Activated CD4-positive, alpha-beta T cell treated with anti-CD3 and anti-CD28 coated beads for 4 hours (primary cell): ENCODE data around the gene GOLGA6L10.
"Not testable (repeated sequence)": the region's sequence is repeated elsewhere in the genome, so short reads cannot be mapped to it uniquely, and the experiment has no call there.

Experiments
- DNase-seq, 2 donors: peaks; one replicate each; pipeline ENCODE4 v3.0.0-alpha.2; 2020

The GOLGA6L10 gene

DNA sequence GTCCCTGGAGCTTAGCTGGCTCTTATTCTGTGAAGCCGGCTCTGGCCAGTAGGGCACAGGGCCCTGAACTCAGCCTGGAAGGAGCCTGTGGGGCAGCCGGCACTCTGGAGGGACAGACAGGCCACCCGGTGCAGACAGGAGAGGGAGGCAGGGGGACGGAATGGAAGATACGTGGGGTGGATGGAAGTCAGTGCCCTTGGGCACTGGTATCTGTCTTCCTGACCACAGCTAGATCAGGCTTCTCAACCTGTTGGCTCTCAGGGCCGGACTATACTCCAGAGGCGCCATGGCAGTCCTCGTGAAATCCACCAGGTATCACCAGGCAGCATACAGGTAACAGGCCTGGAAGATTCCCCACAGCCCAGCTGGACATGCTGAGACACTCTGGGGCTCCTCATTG, 10.7 kb downstream of the GOLGA6L10 start:
- not testable (repeated sequence) for DNase-seq

GRCh38 chr15:82338053-82338452, 11.2 kb downstream of the GOLGA6L10 start:
- not testable (repeated sequence) for DNase-seq

- DNase-seq, result not testable (repeated sequence)
These were observed 12.2 kb downstream of the GOLGA6L10 start for GRCh38 chr15:82337051-82337450.

DNA sequence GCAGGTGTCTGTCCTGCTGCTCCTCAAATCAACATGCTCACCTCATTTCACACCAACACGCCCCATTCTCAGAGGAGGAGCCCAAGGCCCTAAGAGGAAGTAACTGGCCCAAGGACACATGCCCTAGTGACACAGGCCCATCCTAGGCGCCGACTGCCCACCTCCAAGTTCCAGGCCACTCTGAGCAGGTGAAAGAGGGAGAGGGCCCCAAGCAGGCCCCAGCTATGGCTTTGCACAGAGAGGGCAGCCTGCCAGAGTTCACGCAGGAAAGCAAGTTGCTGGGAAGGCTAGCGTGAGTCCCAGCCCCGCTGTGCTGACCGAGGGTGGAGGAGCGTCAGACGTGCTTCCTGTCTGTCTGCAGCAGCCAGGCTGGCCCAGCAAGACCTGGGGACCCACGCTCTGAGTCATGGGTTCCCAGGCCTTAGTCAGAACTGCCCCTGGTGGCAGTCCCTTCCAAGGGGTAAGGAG, 13.1 kb downstream of the GOLGA6L10 start:
- DNase-seq, result not testable (repeated sequence)

GRCh38 chr15:82335006-82335405, 14.3 kb downstream of the GOLGA6L10 start:
- not testable (repeated sequence) for DNase-seq

GRCh38 chr15:82334554-82334932, 14.7 kb downstream of the GOLGA6L10 start:
- not testable (repeated sequence) for DNase-seq

GRCh38 chr15:82333603-82334553, 15.4 kb downstream of the GOLGA6L10 start:
- not testable (repeated sequence) for DNase-seq

GRCh38 chr15:82332711-82333602, 16.3 kb downstream of the GOLGA6L10 start:
- DNase-seq, result not testable (repeated sequence)

DNA sequence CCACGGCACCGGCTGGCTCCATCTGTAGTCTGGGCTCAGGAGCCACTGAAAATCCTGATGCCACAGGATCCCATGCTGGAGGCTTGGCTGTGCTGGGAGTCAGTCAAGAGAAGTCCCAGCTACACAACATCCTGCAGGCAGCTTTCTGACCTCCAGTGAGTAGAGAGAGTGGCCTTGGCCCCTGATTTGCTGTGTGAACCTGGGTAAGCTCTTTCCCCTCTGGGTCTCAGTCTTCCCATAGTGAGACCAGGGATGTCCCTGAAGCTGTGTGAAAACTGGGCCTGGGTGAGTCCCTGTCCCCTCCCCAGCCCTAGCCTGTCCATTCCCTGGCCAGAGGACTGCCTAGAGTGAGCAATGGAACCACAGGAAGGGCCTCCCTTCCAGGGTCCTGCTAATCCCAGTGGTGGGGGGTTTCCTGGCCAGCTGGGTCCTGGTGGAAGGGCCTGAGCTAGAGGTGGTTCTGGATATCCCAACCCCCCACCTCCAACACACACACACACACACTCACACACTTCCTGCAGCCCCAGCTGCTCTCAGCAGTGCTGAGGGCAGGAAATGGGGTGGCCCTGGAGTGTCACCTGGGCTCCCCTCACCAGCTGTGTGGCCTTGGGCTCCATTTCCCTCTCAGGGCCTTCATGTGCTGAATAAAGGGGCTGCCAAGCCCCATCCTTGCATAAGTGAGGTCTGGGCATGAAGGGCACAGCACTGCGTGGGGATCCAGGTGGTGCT, 17.5 kb downstream of the GOLGA6L10 start:
- not testable (repeated sequence) for DNase-seq

DNA sequence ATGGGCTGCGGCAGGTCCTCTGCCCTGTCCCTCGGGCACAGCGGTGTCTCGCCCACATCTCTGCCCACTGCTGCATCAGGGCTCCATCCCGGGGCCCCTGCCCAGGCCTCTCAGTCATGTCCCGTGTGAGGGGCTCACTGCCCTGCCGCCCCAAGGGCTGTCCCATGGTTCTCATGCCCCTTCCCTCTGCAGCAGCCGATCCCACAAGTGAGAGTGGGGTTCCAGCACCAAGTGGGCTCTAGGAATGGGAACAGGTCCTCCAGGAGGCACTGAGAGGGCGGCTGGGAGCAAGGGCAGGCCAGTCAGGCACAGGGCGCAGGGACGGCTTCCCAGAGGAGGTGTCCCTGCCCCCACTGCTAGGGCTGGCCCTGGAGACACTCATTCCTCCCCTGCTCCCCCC, 18.4 kb downstream of the GOLGA6L10 start:
- DNase-seq, result not testable (repeated sequence)

DNA sequence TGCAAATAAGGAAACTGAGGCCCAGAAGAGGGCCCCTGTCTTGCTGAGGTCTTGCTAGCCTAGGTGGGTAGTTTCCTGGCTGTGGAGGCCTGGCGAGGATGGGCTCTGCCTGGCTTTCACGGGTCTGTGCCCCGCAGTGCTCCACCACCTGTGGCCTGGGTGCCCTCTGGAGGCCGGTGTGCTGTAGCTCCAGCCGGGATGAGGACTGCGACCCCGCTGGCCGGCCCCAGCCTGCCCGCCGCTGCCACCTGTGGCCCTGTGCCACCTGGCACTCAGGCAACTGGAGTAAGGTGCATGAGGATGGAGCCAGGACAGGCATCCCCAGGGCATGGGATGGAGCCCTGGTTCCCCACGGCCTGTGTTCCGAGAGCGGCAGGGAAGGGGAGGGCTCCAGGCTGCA, 20.2 kb downstream of the GOLGA6L10 start:
- not testable (repeated sequence) for DNase-seq

GRCh38 chr15:82327372-82327771, 21.9 kb downstream of the GOLGA6L10 start:
- not testable (repeated sequence) for DNase-seq

DNA sequence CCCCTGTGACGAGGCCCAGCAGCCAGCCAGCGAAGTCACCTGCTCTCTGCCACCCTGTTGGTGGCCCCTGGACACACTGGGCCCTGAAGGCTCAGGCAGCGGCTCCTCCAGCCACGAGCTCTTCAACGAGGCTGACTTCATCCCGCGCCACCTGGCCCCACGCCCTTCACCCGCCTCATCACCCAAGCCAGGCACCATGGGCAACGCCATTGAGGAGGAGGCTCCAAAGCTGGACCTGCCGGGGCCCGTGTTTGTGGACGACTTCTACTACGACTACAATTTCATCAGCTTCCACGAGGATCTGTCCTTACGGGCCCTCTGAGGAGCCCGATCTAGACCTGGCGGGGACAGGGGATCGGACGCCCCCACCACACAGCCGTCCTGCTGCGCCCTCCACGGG, 22.4 kb downstream of the GOLGA6L10 start:
- not testable (repeated sequence) for DNase-seq

- DNase-seq, result not testable (repeated sequence)
These were observed 23.6 kb downstream of the GOLGA6L10 start for GRCh38 chr15:82325646-82326045.

GRCh38 chr15:82324831-82325230, 24.4 kb downstream of the GOLGA6L10 start:
- DNase-seq, result not testable (repeated sequence)

DNA sequence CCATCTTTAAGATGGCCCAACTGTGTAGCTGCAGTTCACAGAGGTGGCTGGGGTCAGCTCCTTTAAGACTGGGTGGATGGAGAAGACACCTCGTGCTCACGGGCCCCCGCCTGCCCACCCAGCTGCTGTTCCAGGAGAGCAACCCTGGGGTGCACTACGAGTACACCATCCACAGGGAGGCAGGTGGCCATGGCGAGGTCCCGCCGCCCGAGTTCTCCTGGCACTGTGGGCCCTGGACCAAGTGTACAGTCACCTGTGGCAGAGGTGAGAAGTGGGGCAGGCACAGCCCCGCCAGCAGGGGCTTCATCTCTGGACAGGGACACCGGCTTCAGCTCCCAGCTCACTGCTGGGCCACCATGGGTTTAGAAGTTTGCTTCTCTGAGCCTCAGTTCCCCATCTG, 26.8 kb downstream of the GOLGA6L10 start:
- not testable (repeated sequence) for DNase-seq

GRCh38 chr15:82320861-82321260, 28.4 kb downstream of the GOLGA6L10 start:
- DNase-seq, result not testable (repeated sequence)

- DNase-seq, result not testable (repeated sequence)
These were observed 29.6 kb downstream of the GOLGA6L10 start for GRCh38 chr15:82319522-82320278.

DNA sequence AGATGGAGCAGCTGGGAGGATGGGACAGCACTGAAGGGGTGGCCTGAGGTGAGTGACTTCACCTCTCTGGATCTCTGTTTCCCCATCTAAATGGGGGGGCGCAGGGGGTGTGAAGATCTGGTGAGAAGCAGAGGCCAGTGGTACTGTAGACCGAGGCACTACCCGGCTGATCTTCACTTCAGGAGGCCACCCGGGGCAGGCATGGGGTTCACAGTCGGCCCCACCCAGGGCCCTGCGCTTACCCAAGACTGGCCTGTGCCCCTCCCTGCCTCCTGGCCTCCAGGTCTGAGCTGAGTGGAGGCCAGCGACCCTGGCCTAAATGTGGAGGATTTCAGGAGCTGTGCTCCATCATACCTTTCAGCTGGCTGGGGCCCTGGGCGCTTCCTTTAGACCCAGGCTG, 31.0 kb downstream of the GOLGA6L10 start:
- not testable (repeated sequence) for DNase-seq

DNA sequence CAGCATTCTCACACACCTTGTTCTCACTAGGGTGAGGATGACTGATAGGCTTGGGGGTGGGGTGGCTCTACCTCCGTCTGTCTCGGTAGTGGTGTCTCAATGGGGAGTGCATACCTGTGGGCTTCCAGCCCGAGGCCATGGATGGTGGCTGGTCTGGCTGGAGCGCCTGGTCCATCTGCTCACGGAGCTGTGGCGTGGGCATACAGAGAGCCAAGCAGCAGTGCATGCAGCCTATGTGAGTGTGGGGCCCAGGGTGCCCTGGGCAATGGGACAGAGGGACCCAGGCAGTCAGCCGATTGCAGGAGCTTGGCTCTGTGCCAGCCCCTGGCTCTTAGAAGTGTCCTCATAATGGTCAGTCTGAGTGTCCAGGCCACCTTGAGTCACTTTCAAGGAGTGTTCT, 31.8 kb downstream of the GOLGA6L10 start:
- not testable (repeated sequence) for DNase-seq

DNA sequence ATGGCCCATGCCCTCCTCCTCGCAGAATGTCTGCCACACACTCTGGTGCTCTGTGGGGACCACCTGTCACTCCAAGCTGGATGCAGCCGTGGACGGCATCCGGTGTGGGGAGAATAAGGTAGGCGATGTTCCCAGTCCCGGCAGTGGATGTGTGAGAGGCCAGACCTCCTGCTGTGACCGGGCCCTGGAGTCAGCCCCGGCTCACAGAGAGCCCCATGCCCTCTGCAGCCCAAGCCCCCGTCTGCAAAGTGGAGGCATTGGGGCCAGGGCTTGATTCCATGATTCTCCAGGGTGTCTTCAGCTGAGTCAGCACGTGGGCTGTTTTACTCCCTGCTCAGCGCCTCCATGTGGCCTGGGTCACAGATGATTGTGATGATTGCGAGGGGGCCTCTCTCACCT, 32.2 kb downstream of the GOLGA6L10 start:
- DNase-seq, result no peak
